Cortex of kidney (tissue), 1 donor: ENCODE measurements around the gene CGNL1.

Experiments used
- DNase-seq: peaks from one replicate; lab custom pipeline; 2025; lab: John Stamatoyannopoulos, UW

The CGNL1 gene

DNA sequence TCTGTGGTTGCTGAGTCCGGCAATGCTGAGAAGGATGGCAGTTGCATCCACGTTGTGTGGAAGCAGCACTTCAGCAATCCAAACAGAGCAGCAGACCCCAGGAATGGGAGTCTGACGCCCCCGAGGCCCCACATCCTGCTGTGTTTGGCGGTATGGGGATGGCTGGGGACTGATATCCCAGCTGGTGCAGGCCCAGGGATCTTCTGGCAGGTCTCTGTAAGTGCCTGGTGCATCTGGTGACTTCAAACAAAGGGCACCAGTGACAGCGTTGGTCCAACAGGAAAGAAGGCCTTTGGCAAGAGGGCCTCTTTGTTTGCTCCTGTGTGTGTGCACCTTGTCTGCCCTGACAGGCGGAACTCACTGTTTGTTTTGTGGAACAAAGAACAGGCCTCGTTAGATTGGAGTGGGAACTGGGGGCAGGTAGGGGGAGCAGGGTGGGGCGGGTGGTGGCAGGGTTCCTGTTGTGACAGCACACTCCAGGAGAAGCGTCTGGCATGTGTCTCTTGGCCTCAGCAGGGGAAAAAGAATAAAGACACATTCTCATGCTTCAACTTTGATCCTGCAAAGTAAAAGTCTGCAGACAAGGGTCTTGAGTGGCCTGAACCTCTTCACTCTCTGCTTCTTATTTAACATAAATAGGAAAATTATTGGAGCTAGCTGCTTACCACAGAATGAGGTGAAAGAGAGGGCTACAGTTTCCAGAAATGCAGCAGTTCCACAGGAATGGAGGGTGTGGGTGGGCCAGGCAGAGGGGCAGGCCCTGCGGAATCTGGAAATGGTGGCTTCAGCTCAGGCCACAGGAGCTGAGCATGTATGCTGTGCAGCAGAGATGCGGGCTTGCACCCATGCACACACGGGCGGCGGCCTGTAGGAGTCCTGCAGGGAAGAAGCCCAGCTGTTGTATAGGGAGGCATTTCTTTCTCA lies 120.9 kb downstream of the CGNL1 start:
- no peak for DNase-seq

DNA sequence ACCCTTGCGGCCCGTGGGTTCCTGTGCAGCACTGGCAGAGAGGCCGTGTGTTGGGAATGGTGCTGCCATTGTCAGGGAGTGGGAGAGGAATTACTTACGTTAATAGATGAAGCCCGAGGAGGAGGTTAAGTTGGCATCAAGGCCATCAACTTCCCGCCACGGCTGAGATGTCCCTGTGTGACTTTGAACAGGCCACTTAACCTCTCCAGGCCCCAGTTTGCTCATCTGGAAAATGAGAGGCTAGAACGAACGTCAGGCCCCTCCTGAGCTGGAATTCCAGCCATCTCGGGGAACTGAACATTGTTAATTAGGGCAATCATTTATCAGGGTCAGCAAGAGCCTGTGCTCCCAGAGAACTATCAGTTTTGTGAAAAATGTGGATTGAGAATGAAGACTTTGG lies 124.0 kb downstream of the CGNL1 start:
- DNase-seq, result no peak

DNA sequence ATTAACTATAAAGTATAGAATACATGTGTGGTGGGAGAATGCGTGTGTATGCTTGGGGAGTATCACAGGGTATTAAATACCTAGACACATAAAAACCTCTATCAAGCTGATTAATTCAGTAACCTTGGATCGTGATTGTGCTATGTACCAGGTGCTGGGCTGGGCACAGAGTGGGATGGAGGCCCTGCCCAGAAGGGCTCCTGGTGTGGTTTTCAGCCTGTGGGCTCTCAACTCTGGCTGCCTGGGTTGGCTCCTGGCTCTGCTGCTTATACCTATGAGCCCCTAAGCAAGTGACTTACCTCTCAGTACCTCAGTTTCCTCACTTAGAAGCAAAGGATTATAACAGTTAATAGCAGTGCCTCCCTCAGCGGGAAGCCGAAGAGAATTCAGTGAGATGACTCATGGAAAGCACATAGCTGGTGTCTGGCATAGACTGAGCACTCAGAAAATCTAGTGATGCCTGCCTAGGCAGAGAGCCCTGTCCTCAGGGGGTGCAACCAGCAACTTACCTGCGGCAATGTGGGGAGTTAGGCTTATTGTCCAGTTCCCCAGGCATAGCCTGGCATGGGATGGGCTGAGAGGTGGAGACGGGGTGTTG lies 124.8 kb downstream of the CGNL1 start:
- no peak for DNase-seq

DNA sequence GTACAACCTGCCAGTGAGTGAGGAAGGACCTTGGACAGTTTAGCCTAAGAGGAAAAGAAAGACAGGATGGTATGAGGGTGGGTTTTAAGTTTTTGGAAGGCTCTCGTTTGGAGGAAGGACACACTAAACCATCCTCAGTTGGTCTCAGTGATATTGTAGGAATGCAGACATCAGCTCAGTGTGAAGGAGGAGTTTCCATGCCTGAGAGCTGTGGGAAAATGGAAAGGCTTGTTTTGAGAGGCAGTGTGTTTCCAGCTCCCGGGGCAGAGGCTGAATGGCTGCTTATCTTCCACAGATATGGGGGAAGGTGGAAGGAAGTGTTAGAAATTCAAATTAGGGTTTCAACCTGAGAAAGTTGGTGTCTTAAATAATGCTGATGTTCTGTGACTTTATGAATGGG lies 125.8 kb downstream of the CGNL1 start:
- DNase-seq, result no peak

DNA sequence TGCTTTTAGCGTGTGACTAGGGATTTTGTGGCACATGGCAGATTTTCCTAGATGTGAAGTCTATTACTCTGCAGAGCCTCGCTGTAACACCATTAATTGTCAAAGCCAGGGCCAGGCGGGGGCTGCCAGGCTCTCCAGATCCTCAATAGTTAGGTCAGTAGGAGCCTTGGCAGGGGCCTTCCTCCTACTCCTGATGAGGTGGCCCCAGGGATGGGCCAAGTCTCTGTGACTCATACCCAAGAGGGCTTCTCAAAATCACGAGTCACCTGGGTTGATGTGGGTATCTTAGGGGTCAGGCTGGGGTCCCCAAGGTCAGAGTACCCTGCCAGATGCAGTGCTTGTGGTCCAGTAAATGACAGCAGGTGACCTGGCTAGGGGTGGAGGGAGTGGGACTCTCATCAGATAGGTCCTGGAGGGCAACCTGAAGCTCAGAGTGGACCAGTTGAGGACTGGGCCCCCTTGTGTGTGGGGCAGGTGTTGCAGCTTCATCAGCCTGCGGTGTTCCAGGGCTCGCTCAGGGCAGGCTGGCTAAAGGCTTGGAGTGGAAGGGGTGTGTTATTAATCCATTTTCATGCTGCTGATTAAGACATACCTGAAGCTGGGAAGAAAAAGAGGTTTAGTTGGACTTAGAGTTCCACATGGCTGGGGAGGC lies 126.9 kb downstream of the CGNL1 start:
- DNase-seq, result no peak

DNA sequence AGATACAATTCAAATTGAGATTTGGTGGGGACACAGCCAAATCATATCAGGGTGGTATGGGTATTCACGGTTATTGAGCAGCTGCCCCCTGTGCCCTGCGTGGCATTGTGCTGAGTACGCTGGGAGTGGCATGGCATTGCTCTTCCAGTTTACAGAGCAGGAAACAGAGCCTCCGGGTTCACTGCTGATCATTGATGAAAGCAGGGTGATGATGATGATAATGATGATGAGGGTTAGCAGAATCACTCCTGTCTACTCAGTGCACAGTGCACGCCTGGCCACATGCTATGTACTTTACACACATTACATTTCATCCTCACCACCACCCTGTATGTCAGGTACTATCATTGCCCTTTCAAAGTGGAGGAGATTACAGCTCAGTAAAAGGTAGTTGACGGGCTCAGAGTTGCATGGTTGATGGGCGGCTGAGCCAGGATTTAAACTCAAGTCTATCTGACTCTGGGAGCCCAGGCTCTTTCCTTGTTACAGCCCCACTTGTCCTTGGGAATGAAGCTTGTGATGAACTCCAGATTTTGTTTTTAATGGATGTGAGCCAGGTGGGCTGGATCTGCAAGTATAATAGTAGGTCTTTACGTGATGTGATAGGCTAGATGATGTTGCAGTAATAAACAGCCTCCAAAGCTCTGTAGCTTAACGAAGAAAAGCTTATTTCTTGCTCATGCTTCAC lies 127.8 kb downstream of the CGNL1 start:
- no peak for DNase-seq

DNA sequence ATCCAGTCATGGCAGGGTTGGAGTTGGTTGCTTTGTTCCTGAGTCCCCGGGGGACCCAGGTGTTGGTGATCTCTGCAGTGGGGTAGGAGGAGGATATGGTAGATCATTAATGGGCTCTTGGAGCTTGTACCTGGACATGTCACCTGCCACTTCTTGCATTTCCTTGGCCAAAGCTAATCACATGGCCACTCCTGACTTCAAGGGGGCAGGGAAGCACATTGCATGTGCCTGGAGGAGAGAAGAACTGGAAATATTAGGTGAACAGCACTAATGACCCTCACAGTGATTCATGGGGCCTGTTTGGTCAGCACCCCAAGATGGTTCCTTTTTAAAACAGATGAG lies 128.3 kb downstream of the CGNL1 start:
- no peak for DNase-seq

DNA sequence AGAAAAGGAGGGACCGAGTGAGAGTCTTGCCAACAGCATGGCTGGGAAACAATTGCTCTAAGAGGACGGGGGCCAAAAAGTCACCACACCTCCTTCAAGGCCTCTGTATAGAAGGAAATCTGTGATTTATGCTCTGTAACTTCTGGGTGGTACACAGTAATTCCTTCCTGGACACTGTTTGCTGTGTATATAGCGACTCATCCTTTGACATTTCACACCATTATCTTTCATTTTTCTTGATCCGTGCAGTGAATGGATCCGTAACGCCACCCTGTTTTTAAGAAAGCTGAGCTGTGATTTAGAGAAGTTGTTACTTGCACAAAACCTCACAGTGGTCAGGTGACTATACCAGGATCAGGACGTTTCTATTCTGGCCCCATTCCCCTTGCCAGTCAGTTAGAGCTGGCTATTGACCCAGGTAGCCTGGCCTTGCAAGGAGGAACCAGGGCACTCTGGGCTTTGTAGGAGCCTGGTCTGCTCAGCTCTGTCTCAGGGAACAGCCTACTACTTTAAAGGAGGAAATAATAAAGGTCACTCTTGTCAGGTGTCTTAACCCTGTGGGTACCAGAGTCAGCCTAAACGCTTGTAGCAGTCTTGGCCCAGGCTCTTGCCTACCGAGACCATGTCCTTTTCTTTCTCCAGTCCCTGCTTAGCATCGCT lies 128.9 kb downstream of the CGNL1 start:
- no peak for DNase-seq

DNA sequence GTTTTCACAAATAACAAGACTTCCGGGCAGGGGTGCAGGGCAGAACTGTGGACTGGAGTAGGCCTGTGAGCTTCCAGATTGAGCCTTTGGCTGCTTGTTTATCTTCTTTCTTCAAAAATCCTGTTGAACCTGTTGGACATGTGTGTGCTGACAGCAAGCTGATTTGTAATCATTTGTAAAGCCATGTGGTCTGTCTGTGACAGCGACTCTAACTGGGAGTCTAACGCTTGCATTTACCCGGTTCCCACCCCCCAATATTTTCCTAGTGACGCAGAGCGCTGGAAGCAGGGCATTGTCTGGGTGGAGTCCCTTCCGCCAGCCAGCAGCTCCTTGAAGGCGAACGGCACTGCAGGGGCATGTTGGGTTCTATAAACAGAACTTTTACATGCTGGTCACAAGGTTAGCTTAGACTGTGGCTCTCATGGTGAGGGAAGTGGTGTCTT lies 129.7 kb downstream of the CGNL1 start:
- DNase-seq, result no peak

DNA sequence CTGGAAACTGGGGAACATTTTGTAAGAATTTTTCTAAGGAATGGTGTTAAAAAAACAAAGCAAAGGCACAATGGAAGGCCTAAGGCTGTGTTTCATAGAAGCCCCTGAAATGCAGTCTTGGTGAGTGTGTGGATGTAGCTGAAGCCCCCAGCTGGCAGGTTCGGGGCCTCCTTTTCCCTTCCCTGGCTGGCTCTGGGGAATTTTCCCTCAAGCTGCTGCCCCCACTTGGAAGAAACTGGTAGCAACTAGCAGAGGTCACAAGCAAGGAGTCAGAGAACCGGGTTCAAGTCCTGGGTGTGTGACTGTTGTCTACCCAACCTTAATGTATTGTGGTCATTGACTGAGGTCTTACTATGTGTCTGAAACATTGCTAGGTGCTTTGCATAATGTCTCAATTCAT lies 130.1 kb downstream of the CGNL1 start:
- no peak for DNase-seq

DNA sequence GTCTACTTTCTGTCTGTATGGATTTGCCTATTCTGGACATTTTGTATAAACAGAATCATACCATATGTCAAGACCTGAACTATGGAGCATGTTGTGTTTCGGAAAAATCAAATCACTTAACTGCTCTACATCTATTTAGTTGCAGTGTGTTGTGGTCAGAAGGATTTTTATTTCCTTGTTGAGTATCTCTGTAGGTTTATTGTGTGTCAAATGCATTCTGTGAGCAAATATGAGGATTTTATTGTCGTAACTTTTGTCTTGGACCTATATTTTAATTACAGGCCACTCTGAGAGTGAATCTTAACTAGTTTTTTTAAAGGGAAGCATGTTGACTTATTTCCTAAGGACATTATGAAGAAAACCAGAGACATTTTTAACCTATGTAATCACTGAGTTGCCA lies 130.8 kb downstream of the CGNL1 start:
- DNase-seq, result no peak

DNA sequence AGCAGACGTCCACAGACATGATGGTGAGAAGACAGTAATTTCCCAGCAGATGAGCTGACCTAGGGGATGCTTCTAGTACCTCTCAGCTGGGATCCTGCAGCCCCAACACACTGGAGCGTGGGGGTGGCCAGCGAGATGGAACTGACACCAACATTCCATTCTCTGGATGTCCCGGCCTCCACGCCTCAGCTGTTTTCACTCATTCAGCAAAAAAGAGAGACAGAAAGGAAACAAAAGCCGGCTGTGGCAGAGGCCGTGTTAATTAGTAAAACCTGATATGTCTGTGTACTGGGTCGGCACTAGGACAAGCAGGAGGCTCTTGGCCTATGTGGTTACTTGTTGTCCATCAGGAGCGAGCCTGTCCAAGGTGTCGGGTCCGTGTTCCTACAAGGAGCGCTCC lies 132.8 kb downstream of the CGNL1 start:
- DNase-seq, result no peak

DNA sequence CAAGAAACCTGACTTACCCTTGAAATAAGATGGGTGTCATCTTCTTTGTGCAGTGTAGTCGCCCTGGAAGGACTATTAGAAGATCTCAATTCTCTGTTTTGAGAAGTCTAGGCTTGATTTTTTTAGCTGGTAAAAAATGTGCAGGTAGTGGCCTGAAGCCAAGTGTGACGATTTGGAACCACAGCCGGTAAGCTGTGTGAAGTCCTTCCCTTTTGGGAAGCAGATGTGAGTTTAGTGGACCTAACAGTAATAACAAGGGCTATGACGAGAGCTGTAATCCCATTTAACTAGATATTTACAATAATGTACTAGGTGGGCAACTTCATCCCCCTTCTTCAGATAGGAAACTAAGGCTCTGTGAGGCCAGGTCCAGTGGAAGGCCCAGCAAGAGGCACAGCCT lies 133.7 kb downstream of the CGNL1 start:
- DNase-seq, result no peak

DNA sequence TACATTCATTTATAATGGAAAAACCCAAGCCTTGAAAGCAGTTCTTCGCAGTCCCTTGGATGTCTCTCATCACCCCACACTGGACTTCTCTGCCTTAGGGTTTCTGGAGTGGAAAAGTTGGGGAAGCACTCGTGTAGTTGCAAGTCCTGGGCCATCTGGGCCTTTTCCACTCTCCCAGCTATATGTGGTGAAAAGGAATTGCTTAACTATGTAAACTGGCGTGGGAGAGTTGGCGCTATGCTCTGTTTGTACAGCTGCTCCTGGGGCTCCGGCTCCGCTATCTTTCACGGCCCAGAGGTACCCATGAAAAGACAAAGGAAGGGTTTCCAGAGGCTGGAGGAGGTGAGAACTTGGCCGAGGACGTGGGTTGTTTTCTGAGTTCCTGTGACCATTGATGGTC lies 134.3 kb downstream of the CGNL1 start:
- no peak for DNase-seq

DNA sequence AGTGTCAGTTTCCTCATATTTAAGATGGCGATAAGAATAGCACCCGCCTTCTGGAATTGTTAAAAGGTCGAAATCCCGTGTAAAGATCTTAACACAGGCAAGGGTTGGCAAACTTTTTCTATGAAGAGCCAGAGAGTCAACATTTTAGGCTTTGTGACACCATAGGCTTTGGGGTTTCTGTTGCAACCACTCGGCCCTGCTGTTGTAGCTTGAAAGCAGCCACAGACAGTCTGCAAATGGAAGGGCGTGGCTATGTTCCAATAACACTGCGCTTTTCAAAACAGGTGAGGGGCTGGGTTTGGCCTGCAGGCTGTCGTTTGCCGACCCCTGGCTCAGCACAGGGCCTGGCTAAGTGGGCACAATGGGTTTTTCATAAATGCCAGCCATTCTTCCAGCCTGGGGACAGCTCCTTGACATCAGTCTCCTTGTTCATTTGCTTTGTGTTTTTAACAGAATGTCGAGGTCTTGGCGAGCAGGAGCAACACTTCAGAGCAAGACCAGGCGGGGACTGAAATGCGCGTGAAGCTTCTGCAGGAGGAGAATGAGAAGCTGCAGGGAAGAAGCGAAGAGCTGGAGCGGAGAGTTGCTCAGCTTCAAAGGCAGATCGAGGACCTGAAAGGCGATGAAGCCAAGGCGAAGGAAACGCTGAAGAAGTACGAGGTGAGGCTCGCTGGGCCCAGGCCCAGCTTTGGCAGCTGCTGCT lies 140.2 kb downstream of the CGNL1 start:
- no peak for DNase-seq

DNA sequence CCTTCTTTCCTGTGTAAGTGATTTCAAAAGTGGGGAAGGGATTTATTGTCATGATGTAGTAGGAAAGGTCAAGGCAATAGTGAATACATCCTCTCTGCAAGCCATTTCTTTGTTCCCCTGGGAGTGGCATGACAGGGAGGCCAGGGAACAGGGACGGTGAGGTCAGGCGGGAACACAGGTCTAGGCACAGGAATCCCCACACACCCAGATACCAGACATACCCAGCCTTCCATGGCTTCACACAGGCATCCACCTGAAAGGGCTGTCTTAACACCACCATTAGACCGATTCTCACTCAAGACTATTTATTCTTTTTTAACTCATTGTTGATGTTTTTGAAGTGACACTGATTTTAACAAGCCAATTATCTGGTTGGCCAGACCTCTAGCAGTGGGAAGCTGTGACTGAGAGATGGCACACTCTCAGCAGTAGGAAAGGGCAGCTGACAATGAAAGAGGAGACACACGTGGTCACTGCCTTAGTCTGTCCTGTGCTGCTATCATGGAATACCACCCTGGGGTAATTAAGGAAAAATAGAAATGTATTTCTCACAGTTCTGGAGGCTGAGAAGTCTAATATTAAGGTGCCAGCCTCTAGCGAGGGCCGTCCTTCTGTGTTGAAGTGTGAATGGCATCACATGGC lies 140.8 kb downstream of the CGNL1 start:
- DNase-seq, result no peak

DNA sequence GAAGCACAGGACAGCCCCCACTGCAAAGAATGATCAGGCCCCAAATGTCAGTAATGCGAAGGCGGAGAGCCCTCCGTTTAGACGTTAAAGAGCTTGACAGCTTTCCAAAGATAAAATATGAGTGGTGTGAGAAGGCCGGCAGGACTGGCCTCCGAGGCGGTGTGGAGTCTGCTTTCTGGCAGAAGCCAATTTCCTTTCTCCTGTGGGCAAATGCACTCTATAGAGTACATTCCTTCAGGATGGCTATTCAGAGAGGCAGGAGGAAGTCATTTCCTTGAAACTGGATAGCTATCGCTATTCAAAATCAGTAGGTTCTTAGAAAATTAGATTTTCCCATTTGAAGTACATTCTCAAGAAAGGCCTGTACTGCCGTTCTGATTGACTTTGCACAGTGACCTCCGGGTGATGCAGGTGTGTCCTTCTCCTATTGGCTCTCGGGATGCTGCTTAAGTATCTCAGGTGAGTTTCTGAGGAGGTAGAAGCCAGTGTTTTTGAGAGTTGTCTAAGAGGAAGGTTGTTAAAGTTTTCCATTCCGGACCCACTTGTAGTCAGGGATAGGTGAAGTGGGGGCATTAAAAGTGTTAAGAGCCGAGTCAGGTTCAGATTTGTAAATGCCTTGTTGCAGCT lies 142.6 kb downstream of the CGNL1 start:
- no peak for DNase-seq

DNA sequence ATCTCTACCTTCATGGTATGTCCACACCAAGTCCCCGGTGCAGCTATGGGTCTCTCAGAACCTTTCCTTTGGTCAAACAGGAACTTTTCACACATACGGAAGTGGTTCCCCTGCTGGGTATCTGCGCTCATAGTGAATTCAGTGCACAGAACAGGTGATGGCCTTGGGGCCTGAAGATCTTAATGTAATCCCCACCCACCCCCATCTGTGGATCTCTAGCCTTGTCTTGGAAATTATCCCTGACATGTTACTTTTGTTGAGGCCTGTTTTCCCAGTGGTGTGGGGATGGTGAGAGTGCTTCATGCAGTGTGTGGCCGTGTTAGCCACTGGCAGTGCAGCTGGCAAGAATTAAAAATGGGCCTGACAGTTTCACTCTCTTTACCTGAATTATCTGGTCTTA lies 143.5 kb downstream of the CGNL1 start:
- DNase-seq, result no peak

DNA sequence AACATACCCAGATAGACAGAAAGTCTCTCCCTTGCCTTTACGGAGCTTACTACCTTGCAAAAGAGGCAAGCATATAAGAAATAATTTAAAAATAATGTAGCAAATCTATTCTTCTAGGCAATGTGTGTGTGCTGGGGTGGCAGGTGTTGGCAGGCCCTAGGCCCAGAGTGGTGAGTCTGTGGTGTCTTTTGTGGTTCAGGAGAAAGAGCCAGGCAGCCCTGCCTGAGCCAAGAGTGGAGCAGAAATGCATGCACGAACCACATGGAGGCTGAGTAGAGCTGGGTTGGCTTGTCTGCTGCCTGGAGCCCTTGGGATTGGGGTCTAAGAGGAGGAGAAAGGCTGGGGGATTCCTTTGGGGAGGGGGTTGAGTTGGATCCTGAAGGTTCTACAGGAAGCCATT lies 145.2 kb downstream of the CGNL1 start:
- DNase-seq, result no peak

DNA sequence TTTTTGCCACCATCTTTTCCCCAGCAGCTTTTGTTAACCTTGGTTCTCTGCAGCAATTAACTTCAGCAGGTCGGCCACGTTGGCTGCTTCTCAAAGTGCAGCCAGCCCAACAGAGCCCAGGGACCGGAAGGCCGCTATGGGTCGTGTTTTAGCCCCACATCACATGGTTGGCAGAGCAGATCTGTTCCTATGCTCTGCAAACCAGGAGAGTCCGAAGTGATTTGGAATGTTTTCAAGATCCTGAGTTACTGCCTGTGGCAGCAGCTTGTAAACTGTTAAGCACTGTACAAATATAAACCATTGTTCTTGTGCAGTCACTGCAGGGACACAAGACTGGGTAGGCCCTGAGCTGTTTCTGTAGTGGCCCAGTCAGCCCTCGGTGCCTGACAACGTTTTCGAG lies 145.8 kb downstream of the CGNL1 start:
- no peak for DNase-seq

DNA sequence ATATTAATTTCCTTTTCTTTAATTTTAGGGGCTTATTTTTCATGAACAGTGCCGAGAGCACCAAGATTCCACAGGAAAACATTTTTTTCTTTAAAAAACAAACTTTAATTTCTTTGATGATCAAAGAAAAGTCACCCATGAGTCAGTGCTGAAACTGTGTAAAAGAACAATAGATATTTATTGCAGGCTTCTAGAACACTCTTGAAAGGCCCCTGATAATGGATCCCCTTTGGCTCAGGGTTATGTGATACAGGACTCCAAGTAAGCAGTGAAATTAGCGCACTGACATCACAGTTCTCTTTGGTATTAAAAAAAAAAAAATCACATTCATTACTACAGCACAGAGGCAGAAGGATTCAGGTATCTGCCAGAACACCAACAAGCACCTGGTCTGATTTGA lies 149.3 kb downstream of the CGNL1 start:
- no peak for DNase-seq
